Gastroesophageal sphincter (tissue), 4 donors: Measurements from ENCODE around the gene SZT2. TPM values are rescaled to one million over a fixed set of nuclear protein-coding genes. Genes with fewer than 3 reads are reported as not detected.

Experiments
- ATAC-seq: fragments of 150-250 bp; one replicate; pipeline ENCODE4 v1.9.1; 2016; ENCODE audit warnings: mild to moderate bottlenecking, moderate library complexity
- H3K27ac ChIP-seq, 4 donors: fragments of 200-600 bp; sonication (generic) in 3 of 4; 1 replicate in 3 of 4; 2 replicates in 1 of 4; pipeline ENCODE4 v1.5.1; 2016 to 2019
- H3K27me3 ChIP-seq: fragments of 200-600 bp; sonication (generic); one replicate; pipeline ENCODE4 v1.5.1; 2019
- H3K36me3 ChIP-seq, 2 donors: fragments of 200-600 bp; sonication (generic); one replicate each; pipeline ENCODE4 v1.5.1; 2019; ENCODE audit warnings: control low read depth in 1 of 2
- H3K4me1 ChIP-seq, 3 donors: fragments of 200-600 bp; sonication (generic); 1 replicate in 2 of 3; 2 replicates in 1 of 3; pipeline ENCODE4 v1.5.1; 2016 to 2019; ENCODE audit warnings: control low read depth in 2 of 3
- H3K4me3 ChIP-seq, 2 donors: fragments of 200-600 bp; sonication (generic); one replicate each; pipeline ENCODE4 v1.5.1; 2019; ENCODE audit warnings: mild to moderate bottlenecking in 1 of 2, moderate library complexity in 1 of 2
- H3K9me3 ChIP-seq, 3 donors: fragments of 200-600 bp; sonication (generic); one replicate each; pipeline ENCODE4 v1.5.1; 2017 to 2019; ENCODE audit warnings: control low read depth in 2 of 3
- EP300 ChIP-seq: sonication (generic); formaldehyde crosslinking; IDR thresholded peaks from one replicate; pipeline ENCODE4 v1.6.1; 2017; ENCODE audit warnings: antibody characterized with exemption, mild to moderate bottlenecking
- POLR2A ChIP-seq, 2 donors: fragments of 450-650 bp; IDR thresholded peaks; one replicate each; pipeline ENCODE4 v1.6.1; 2017; ENCODE audit warnings: antibody characterized with exemption in 2 of 2, mild to moderate bottlenecking in 2 of 2, moderate library complexity in 1 of 2
- POLR2AphosphoS5 ChIP-seq: sonication (generic); formaldehyde crosslinking; IDR thresholded peaks from one replicate; pipeline ENCODE4 v1.6.1; 2017; ENCODE audit warnings: antibody characterized with exemption
- WGBS, 2 donors: methylation state at CpG; one replicate each; pipeline ENCODE4 v1.1.5; 2018; ENCODE audit warnings: low coverage in 1 of 2; 5-methylcytosine and 5-hydroxymethylcytosine counted together
- total RNA-seq, 4 donors: library from RNA; depleted of rRNA; stranded (reverse); fragments of >200 nt; gene quantifications; one replicate each; pipeline ENCODE4 v1.1.0, GENCODE V29; 2016
- TF ChIP-seq, protein P1 (sequence below), 4 experiments: fragments of 200-600 bp in 2 of 4; fragments of 450-650 bp in 2 of 4; sonication (generic) in 1 of 4; IDR thresholded peaks; one replicate each; pipeline ENCODE4 v1.5.1; 2017 to 2019; ENCODE audit warnings: antibody characterized with exemption in 4 of 4, mild to moderate bottlenecking in 2 of 4, moderate library complexity in 2 of 4

Gene SZT2
- total RNA-seq, 4 donors from 2014 or later: 13.1 to 40.0 (median 35.1) TPM

- no peak for TF ChIP-seq EP300
- TF ChIP-seq, protein P1, sequence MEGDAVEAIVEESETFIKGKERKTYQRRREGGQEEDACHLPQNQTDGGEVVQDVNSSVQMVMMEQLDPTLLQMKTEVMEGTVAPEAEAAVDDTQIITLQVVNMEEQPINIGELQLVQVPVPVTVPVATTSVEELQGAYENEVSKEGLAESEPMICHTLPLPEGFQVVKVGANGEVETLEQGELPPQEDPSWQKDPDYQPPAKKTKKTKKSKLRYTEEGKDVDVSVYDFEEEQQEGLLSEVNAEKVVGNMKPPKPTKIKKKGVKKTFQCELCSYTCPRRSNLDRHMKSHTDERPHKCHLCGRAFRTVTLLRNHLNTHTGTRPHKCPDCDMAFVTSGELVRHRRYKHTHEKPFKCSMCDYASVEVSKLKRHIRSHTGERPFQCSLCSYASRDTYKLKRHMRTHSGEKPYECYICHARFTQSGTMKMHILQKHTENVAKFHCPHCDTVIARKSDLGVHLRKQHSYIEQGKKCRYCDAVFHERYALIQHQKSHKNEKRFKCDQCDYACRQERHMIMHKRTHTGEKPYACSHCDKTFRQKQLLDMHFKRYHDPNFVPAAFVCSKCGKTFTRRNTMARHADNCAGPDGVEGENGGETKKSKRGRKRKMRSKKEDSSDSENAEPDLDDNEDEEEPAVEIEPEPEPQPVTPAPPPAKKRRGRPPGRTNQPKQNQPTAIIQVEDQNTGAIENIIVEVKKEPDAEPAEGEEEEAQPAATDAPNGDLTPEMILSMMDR (IDR thresholded peaks at IDR 0.05): no peak
- no peak for TF ChIP-seq POLR2A (IDR thresholded peaks at IDR 0.05)
- no peak for TF ChIP-seq POLR2AphosphoS5
- Histone ChIP-seq H3K9me3 (no peaks in the 10 kb centered on the region), H3K36me3 (peaks cover 0 to 97% of the 10 kb centered on the region in 2 donors), H3K4me1 (peaks cover 0 to 21% (median 9%) of the 10 kb centered on the region in 3 donors), H3K4me3 (no peak overlapping the region), H3K27me3 (no peaks in the 10 kb centered on the region), H3K27ac (no peak overlapping the region)
- ATAC-seq: no peak
- WGBS, 2 donors: 92 to 100% methylated on average over 4 to 7 of the region's 7 CpGs
These were observed 50.1 kb downstream of the SZT2 start for GRCh38 chr1:43439781-43440180.

GRCh38 chr1:43440358-43440757, 50.7 kb downstream of the SZT2 start:
- no peak for ATAC-seq
- no peak overlapping the region for H3K27ac ChIP-seq
- TF ChIP-seq POLR2AphosphoS5 (no peak), EP300 (no peak), POLR2A (IDR thresholded peaks at IDR 0.05) (no peak)
- TF ChIP-seq, protein P1 (IDR thresholded peaks at IDR 0.05): no peak
- H3K36me3 ChIP-seq: peaks cover 0 to 97% of the 10 kb centered on the region in 2 donors
- H3K4me3 ChIP-seq: no peak overlapping the region
- peaks cover 0 to 15% (median 6%) of the 10 kb centered on the region in 3 donors for H3K4me1 ChIP-seq
- no peaks in the 10 kb centered on the region for H3K27me3 ChIP-seq
- H3K9me3 ChIP-seq: no peaks in the 10 kb centered on the region
- WGBS, 2 donors: 20% methylated on average over 1 of the region's 7 CpGs; no CpG with 5 or more reads in 1 of the 2 donors

DNA sequence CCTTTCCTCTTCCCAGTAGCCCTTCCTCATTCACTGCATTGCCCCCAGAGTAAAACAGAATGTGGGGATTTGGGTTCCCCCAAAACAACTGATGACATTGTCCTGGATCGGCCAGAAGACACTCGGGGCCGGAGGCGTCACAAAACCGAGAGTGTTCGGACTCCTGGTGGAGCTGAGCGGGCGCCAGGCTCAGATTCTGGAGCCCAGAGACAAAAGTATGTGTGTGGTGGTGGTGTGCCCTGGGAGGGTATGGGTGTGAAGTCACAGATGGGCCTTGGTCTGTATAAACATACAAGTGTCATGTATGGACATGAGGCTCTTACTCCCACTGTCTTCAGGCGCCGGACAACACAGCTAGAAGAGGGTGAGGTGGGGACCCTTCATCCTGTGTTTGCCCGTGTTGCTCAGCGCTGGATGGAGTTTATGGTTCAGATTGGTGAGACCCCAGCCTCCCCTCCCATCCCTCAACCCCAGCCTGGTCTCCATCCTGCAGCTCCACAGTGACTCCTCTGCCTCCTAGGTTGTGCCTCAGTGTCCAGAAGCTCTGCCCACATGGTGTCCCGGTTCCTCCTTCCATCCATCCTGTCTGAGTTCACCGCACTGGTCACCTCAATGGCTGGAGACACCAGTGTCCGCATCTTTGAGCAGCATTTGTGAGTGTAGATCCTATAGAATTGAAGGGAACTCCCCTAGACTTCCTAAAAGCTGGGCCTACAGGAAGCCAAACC, 51.6 kb downstream of the SZT2 start:
- ATAC-seq: no peak
- Histone ChIP-seq H3K4me1 (peaks cover 0 to 5% (median 5%) of the 10 kb centered on the region in 3 donors), H3K4me3 (no peak overlapping the region), H3K36me3 (peaks cover 0 to 100% of the 10 kb centered on the region in 2 donors), H3K9me3 (no peaks in the 10 kb centered on the region), H3K27me3 (no peaks in the 10 kb centered on the region), H3K27ac (no peak overlapping the region)
- TF ChIP-seq EP300: no peak
- TF ChIP-seq, protein P1 (IDR thresholded peaks at IDR 0.05): no peak
- TF ChIP-seq POLR2A (IDR thresholded peaks at IDR 0.05): no peak
- TF ChIP-seq POLR2AphosphoS5: no peak
- WGBS, 2 donors: 76 to 91% methylated on average over 6 of the region's 15 CpGs

DNA sequence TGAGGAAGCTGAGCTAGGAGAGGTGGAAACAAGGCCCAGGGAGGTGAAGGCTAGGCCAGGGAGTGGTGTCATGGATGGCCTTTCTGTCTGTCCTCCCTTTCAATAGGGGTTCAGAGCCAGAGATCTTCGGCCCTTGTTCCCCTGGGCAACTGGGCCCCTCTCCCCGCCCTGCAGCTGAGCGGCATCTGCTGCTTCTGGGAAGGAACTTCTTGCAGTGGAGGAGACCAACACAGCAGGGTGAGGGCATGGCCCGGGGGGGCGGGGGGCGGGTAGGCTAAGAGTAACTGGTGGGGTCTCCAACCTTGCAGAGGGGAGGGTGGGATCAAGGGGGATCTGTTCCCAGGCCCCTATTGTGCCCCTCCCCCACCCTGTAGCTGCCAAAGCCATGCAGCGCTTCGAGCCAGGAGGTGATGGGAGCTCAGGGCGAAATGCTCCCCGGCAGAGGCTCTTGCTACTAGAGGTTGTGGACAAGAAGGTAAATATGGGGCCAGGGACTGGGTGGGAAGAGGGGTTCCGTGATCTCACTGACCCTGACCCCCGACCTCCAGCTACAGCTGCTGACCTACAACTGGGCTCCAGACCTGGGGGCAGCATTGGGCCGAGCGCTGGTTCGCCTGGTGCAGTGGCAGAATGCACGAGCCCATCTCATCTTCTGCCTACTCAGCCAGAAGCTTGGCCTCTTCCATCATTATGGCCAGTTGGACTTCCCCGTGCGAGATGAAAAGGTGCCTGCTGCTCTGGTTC, 52.4 kb downstream of the SZT2 start:
- Histone ChIP-seq H3K9me3 (no peaks in the 10 kb centered on the region), H3K4me3 (no peak overlapping the region)

More for the DNA sequence above, 52.4 kb downstream of the SZT2 start:
- no peak for ATAC-seq
- Histone ChIP-seq H3K27me3 (no peaks in the 10 kb centered on the region), H3K36me3 (peaks cover 0 to 100% of the 10 kb centered on the region in 2 donors), H3K4me1 (no peaks in the 10 kb centered on the region), H3K27ac (no peak overlapping the region)
- WGBS, 2 donors: no CpG with 5 or more reads among the region's 18 CpGs
- TF ChIP-seq, protein P1 (IDR thresholded peaks at IDR 0.05): no peak
- TF ChIP-seq POLR2A (IDR thresholded peaks at IDR 0.05): no peak
- TF ChIP-seq EP300: no peak
- TF ChIP-seq POLR2AphosphoS5: no peak
